ENCODE data around the gene CDH12.

GRCh38 chr5:22901885-22902284 lies 48.7 kb upstream of the CDH12 start:
- TF ChIP-seq GATA2 (IDR thresholded peaks at IDR 0.05; ENCODE audit: low read depth, low read length) (no peak), GATA3 (IDR thresholded peaks at IDR 0.05; ENCODE audit: low read depth, low read length) (no peak)

Measured in SH-SY5Y (cell line).